GM19395 (cell line): ENCODE measurements around the gene MCAM.

ENCODE experiments used
- ATAC-seq: cut with Tn5 transposase; IDR thresholded peaks from one replicate; pipeline ENCODE4 v1.9.1; 2021; ENCODE audit warnings: mild to moderate bottlenecking, moderate library complexity; ENCODE audit not compliant: unreplicated experiment

The MCAM gene

GRCh38 chr11:119316729-119317591 is at the start of gene MCAM:
Gene MCAM (minus strand): TSS chr11:119317130. CDS start chr11:119317101, 29 bp downstream.
- no peak for ATAC-seq

- ATAC-seq = no peak
These were observed 48.2 kb upstream of the MCAM start for GRCh38 chr11:119365071-119365591.

- ATAC-seq = no peak
These were observed 47.1 kb upstream of the MCAM start for GRCh38 chr11:119363851-119364590.

- ATAC-seq = no peak
These were observed 46.3 kb upstream of the MCAM start for GRCh38 chr11:119363081-119363850.

GRCh38 chr11:119362741-119363080 is 45.8 kb upstream of the MCAM start:
- no peak for ATAC-seq

GRCh38 chr11:119361941-119362725 is 45.2 kb upstream of the MCAM start:
- ATAC-seq = no peak

GRCh38 chr11:119361056-119361787 is 44.3 kb upstream of the MCAM start:
- no peak for ATAC-seq

GRCh38 chr11:119359365-119360214 is 42.7 kb upstream of the MCAM start:
- ATAC-seq = no peak

GRCh38 chr11:119357074-119357473 is 40.1 kb upstream of the MCAM start:
- no peak for ATAC-seq

GRCh38 chr11:119356349-119357031 is 39.6 kb upstream of the MCAM start:
- peak; percentile 75 for ATAC-seq

GRCh38 chr11:119355091-119355843 is 38.3 kb upstream of the MCAM start:
- ATAC-seq = no peak

- ATAC-seq = no peak
These were observed 35.9 kb upstream of the MCAM start for GRCh38 chr11:119352857-119353260.

- no peak for ATAC-seq
These were observed 34.3 kb upstream of the MCAM start for GRCh38 chr11:119351232-119351631.

- ATAC-seq = no peak
These were observed 33.4 kb upstream of the MCAM start for GRCh38 chr11:119350302-119350701.

GRCh38 chr11:119347940-119348605 is 31.1 kb upstream of the MCAM start:
- no peak for ATAC-seq

- ATAC-seq = no peak
These were observed 30.3 kb upstream of the MCAM start for GRCh38 chr11:119347242-119347641.

- no peak for ATAC-seq
These were observed 29.7 kb upstream of the MCAM start, which contains the start of gene MFRP for GRCh38 chr11:119346605-119347004. Gene MFRP (minus strand): TSS chr11:119346705. CDS start chr11:119346513, 192 bp downstream.
